GM19438 (cell line): Measurements from ENCODE around the gene DLK2.

Experiments used
- ATAC-seq: cut with Tn5 transposase; IDR thresholded peaks from one replicate; pipeline ENCODE4 v1.9.1; 2021; ENCODE audit warnings: low read depth; ENCODE audit not compliant: unreplicated experiment

DLK2 gene

DNA sequence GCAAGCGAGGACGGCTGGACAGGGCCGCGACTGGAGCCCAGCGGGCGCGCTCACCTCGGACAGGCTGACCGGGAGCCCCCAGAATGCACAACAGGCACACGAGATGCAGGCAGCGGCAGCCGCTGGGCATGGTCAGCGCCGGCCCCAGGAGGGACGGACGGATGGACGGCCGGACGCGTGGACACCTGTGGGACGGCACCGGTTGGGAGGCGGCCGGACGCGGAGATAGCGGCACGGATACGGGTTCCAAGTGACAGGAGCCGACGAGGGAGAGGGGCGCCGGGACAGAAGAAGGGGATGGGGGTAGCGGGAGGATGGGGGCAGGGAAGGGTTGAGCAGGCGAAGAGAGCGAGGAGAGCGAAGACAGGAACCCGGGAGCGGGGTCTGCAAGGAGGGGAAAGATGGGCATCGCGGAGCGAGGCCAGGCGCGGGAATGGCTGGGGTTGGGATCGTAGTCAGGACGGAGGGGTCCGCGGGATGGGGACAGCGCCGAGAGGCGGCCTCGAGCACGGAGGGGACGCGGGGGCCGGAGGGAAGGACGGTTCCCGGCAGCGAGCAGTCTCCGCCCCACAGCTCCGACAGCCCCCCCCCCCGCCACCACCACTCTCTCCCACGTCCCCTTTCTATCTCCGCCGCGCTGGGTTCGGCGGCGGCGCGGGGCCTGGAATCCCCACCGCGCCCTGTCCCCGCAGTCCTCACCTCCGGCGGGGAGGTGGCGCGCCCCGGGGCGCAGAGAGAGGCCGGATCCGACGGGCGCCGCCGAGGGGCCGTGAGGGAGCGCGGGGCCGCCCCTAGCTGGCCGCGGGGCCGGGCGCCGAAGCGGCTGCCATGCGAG lies 435 bp downstream of the DLK2 start:
- no peak for ATAC-seq

DNA sequence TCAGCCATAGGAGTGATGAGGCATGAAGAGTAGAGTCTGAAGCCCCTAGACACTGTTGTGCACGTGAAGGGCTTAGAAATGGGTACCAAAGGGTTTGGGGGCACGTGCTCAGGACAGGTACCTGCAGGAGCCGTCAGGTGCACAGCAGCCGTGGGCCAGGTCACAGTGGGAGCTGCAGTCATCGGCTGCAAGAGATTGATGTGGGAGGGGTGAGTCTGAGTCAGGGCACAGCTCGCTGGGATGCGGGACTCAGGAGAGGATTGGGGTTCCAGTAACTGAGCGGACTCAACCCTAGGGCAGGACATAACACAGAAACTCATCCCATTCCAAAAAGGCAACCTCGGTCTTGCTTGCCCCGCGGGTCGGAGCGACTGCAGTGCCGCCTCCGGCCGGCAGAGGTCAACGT lies 1.1 kb downstream of the DLK2 start:
- no peak for ATAC-seq

DNA sequence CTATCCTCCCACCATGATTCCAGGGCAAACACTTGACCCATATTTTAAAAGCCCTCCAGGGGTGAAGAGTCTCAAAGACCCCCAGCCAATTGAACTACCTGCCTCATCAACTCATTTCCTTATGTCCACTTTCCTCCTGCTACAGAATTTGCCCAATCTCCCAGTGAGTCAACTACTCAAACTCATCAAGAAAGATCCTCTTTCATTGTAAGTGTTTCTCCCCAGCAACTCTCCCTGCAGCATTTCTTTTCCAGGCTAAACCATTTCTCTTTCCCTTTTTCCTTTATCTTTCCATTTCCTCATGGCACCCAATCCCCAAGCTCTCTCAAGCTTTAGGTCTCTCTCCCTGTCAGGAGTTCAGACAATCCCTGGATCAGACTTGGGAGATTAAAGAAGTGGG lies 1.5 kb downstream of the DLK2 start:
- no peak for ATAC-seq

DNA sequence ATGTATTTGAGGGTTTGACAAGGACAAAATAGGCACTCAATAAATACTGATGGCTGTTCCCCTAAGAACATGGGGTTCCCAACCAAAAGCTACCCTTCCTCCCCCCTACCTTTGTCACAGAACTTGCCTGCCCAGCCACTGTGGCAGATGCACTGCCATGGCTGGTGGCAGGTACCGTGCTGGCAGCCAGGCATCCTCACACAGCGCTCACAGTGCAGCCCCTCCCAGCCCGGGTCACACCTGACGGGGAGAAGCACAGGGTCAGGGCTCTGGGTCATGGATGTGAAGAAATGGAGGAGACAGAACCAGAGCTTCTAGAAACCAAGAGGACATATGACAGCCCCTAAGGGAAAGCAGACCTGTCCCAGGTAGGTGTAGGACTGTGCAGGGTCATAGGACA lies 2.5 kb downstream of the DLK2 start:
- no peak for ATAC-seq

DNA sequence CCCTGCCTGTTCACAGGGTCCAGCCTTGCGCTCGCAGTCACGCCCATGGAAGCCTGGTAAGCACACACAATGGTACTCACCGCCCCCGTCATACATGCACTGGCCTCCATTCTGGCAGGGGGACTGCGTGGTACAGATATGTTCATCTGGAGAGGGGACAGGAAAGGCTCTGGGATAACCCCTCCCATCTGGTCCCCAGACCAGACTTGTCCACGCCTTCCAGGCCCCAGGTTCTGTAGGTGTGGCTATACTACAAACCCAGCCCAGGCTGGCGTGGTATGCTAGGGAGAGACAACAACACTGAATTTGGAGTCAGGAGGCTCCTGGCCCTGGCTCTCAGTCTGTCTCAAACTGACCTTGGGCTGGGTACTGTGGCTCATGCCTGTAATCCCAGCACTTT lies 3.4 kb downstream of the DLK2 start:
- ATAC-seq, result no peak

DNA sequence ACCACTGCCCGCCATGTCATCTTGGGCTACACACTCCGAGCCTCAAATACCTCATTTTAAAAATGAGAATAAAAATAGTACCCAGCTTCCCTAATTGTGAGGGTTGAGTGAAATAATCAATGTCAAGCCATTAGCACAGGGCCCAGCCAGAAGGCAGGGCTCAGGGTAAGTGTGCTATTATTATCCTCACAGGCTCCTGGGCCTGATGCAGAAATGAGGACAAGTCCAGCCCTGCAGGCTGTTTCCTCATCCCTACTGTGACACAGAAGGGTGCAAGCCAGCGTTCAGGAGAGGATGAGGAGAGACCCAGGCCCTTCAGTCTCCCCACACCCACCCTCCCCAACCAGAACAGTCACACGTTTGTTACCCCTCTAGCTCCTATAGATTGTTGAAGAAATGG lies 4.0 kb downstream of the DLK2 start:
- no peak for ATAC-seq

DNA sequence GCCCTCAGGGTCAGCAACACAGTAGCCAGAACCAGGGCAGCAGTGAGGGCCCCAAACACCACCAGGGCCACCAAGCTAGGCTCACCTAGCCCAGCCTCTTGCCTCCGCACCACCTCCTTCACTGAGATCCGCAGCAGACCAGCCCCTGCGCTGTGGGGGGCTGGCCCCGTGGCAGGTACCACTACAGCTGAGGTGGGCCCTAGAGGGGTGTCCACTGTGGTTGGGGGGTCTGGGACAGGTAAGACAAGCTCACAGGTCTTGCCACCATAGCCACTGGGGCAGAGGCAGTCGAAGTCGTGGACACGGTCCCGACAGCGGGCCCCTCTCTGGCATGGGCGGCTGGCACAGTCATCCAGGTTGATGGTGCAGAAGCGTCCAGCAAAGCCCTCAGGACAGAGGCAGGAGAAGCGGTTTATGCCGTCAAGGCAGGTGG lies 4.6 kb downstream of the DLK2 start:
- ATAC-seq, result no peak

DNA sequence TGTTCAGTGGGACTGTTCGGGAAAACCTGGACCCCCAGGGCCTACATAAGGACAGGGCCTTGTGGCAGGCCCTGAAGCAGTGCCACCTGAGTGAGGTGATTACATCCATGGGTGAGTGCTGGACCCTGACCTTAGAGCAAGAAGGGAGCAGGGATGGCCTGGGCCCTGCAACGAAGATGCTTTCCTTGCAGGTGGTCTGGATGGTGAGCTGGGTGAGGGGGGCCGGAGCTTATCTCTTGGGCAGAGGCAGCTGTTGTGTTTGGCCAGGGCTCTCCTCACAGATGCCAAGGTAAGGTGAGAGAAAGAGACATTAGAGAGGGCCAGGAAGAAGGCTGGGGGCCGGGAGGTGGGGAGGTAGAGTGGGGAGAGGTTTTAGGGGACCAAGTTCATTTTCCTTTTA lies 6.4 kb downstream of the DLK2 start:
- ATAC-seq, result no peak

DNA sequence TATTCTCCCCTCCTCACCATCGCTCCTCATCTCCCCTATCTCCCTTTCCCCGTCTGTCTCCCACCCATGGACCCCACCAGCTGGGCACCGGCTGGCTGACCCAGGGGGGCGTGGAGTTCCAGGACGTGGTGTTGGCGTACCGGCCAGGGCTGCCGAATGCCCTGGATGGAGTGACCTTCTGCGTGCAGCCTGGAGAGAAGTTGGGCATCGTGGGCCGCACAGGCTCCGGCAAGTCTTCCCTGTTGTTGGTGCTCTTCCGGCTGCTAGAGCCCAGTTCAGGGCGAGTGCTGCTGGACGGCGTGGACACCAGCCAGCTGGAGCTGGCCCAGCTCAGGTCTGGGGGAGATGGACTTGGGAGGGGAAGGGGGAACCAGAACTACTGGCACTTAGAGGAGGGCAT lies 7.7 kb downstream of the DLK2 start:
- ATAC-seq, result no peak

DNA sequence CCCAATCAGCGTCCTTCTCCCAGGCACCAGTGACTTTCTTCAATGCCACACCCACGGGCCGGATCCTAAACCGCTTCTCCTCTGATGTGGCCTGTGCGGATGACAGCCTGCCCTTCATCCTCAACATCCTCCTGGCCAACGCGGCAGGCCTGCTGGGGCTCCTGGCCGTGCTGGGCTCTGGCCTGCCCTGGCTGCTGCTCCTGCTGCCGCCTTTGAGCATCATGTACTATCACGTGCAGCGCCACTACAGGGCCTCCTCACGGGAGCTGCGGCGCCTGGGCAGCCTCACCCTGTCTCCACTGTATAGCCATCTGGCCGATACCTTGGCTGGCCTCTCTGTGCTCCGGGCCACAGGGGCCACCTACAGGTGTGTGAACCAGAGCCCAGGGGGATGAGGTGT lies 9.8 kb downstream of the DLK2 start:
- ATAC-seq, result no peak

DNA sequence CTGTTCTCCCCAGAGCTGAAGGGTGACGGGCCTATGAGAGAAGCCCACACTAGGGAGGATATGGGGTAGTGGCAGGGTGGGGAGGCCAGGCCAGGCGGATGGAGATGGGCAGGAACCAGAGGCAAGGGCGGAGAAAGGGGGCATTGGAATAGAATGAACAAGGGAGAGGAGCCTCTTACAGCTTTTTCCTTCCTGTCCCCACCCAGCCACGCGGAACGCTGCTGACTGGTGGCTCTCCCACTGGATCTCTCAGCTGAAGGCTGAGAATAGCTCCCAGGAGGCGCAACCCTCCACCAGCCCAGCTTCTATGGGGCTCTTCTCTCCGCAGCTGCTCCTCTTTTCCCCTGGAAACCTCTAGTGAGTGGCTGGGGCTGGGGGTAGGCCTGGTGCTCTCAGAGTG lies 10.8 kb downstream of the DLK2 start:
- no peak for ATAC-seq

DNA sequence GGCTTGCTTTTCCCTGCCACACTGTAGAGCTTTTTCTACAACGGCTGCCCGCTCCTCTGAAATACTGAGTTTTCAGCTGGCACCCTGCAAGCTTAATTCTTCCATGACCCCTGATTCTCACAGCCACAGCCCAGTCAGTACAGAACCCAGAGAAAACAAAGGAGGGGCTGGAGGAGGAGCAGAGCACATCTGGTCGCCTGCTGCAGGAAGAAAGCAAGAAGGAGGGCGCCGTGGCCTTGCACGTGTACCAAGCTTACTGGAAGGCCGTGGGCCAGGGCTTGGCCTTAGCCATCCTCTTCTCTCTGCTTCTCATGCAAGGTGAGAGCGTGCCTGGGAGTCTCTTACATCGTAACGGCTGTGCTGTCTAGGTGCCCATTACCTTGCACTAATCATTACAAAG lies 11.3 kb downstream of the DLK2 start:
- ATAC-seq, result no peak

DNA sequence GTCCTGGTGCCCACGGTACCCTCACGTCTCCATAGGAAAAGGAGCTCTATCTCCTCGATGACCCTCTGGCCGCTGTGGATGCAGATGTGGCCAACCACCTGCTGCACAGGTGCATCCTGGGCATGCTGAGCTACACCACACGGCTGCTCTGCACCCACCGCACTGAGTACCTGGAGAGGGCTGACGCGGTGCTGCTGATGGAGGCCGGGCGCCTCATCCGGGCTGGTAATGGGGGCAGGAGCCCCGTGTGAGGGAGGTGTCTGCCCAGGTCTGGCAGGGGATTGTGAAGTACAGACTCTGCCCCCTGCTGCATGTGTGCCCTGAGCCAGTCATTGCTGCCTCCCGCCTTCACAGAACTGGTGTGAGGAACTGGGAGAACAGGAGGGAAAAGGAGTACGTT lies 12.4 kb downstream of the DLK2 start:
- no peak for ATAC-seq

DNA sequence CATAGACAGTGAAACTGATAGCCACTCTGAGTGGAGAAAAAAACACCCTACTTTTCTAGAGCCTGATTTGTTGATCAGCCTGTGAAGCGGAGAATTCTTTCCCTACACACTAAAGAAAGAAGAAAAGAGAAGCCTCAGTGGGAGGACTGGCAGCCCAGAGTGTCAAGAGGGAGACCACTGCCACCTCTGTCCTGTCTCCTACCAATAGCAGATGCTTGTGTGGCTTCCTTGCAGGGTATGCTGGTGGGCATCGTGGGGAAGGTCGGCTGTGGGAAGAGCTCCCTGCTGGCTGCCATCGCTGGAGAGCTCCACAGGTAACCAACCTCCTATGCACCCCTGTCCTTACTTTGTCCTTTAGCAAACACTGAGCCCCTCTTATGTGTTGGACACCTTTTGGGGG lies 17.6 kb downstream of the DLK2 start:
- no peak for ATAC-seq

DNA sequence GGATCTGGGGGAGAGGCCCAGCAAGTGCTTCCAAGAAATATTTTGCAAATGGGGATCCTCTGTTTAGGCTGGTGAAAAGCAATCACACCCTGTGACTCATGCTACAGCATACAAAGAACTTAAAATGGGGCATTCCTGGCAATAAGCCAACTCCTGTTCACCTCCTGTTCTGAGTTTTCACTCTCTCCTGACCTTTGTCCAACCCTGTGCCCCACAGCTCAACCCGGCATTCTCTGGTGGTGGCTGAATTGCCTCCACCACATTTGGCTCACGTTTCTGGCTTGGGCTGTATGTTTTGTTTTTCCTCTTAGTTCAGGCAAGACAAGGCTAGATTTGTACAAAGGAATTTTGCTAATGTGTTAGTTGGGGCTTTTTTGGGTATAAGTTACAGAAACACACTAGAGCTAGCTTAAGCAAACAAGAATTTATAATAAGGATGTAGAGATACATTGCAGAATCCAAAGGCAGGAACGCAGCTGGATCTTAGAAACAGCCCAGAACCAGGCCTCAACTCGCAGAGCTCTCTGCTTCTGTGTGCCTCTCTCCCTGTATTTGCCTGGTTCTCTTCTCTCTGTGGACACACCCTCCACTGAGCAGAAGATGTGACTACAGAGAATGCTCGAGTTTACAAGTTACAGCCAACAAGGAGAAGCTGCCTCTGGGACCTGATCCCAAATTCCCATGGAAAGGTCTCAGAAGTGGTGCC lies 18.6 kb downstream of the DLK2 start:
- no peak for ATAC-seq

DNA sequence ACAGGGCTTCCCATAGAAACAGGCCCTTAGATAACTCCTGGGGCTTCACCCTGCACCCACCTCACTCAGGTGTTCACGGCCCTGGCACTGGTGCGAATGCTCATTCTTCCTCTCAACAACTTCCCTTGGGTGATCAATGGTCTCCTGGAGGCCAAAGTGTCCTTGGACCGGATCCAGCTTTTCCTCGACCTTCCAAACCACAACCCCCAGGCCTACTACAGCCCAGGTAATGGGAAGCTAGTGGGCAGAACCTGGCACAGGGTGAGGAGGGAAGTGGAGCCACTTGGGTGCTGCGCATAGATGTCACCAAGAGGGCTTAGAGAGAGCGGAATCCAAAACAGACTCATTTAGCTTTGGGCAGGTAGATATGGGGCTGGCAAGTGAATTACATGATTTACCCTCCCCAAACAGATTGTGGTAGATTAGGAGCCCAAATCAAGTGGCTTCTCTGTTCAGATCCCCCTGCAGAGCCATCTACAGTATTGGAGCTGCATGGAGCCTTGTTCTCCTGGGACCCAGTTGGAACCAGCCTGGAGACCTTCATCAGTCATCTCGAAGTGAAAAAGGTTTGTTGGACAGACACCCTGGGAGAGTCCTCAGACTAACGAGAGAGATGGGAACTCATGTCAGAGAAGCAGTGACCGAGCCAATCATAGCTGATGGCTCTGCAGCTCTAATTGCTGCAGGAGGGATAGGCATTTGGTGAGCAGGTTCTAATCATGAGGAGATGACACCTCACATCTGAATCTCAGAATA lies 19.5 kb downstream of the DLK2 start:
- no peak for ATAC-seq

DNA sequence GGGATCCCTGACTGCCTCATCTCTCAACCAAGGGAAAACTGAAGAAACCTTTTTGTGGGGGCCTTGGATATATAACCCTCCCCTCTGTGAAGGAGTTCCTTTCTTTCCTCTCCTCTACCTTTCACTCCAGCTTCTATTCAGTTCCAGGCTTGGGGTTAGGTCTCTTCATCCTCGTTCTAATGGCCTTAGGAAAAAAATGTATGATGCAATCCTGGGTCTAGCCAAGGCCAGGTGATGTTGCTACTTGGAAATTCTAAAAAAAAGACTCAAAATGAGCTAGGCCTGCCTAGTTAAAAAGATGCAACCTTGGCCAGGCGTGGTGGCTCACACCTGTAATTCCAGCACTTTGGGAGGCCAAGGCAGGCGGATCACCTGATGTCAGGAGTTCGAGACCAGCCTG lies 20.4 kb downstream of the DLK2 start:
- ATAC-seq, result no peak

DNA sequence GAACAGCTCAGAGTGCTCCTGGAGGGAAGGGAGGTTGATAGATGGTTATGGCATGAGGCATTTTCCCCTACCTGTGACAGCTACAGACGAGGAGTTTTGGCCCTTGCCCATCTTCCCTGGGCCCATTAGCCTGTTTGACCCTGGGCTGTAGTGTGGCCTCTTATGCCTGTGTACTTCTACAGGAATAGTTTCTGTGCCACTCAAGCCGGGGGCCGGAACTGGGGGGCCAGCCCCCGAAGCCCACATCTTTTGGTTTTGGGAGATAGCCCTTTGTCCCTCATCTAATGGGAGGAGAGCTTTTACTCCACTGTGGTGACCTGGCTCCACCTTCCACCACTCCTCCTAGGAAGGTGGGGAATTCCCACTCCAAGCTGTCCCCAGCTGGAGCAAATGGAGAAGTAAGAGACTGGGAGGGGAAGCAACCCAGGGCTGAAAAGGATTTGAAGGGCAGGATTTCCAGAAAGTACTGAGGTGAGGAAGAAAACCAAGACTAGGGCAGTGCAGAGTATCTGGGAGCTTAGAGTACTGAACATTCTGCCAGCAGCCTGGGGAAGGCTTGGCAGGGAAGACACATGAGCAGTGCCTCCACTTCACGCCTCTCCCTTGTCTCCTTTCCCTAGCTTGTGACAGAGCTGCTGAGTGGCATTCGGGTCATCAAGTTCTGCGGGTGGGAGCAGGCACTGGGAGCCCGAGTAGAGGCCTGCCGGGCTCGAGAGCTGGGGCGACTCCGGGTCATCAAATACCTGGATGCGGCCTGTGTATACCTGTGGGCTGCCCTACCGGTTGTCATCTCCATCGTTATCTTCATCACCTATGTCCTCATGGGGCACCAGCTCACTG lies 21.1 kb downstream of the DLK2 start:
- no peak for ATAC-seq

DNA sequence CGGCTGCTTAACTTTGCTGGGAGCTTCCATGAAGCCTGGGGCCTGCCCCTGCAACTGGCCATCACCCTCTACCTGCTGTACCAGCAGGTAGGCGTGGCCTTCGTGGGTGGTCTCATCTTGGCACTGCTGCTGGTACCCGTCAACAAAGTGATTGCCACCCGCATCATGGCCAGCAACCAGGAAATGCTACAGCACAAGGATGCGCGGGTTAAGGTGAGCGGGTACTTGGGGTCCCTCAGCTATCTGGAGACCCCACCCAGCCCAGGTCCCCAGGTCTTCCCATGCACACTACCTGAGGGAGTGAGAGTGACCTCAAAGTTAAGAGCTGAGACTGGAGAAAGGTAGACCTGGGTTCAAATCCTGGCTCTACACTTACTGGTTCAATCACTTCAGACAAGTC lies 22.2 kb downstream of the DLK2 start:
- no peak for ATAC-seq
